NOMO-1 treated with DMSO at 0.1 percent for 48 hours (cell line): ENCODE data around the gene SLC39A6.
"Not testable (repeated sequence)": the region's sequence is repeated elsewhere in the genome, so short reads cannot be mapped to it uniquely, and the experiment has no call there.

ENCODE experiments used
- DNase-seq: peaks from one replicate; lab custom pipeline; 2025; ENCODE audit not compliant: unreplicated experiment; lab: John Stamatoyannopoulos, UW

SLC39A6 gene, protein sequence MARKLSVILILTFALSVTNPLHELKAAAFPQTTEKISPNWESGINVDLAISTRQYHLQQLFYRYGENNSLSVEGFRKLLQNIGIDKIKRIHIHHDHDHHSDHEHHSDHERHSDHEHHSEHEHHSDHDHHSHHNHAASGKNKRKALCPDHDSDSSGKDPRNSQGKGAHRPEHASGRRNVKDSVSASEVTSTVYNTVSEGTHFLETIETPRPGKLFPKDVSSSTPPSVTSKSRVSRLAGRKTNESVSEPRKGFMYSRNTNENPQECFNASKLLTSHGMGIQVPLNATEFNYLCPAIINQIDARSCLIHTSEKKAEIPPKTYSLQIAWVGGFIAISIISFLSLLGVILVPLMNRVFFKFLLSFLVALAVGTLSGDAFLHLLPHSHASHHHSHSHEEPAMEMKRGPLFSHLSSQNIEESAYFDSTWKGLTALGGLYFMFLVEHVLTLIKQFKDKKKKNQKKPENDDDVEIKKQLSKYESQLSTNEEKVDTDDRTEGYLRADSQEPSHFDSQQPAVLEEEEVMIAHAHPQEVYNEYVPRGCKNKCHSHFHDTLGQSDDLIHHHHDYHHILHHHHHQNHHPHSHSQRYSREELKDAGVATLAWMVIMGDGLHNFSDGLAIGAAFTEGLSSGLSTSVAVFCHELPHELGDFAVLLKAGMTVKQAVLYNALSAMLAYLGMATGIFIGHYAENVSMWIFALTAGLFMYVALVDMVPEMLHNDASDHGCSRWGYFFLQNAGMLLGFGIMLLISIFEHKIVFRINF

DNA sequence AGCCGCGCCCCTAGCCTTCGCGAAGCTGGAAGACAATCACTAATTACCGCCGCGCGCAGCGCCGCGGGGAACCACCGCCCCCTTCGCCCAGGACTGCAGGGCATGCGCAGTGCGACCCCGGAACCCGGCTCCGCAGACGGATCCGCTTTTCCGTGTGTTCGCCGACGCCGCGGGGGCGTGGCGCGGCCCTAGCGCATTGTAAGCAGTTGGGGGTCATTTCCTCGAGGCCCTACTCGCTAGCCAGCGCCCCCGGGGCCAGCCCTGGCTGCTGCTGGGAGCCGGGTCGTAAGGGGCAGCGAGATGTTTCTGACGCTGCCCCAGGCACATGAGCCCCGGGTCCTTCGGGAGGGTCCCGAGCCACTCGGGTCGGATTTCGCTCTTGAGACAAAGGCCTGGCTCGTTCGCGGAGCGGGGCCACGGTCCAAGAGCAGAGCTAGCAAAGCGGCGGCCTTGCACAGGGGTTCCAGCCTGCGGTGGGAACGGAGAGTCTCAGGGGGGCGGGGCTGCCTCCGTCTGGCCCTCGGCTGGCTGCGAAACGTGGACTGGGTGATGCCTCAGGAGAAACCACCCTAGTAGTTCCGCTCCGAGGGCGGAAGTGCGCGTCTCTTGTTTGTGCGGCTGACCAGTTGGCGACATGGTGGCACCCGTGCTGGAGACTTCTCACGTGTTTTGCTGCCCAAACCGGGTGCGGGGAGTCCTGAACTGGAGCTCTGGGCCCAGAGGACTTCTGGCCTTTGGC lies at the start of gene SLC39A6, which contains the start of gene ELP2:
SLC39A6 (minus strand) TSS at position 41 of the 739 bp plus-strand sequence. CDS start 2,333 bp downstream, outside the sequence.
ELP2 (plus strand) TSS at position 600 of the 739 bp plus-strand sequence; CDS start at position 635, 35 bp downstream.
- DNase-seq, result peak; percentile 95

DNA sequence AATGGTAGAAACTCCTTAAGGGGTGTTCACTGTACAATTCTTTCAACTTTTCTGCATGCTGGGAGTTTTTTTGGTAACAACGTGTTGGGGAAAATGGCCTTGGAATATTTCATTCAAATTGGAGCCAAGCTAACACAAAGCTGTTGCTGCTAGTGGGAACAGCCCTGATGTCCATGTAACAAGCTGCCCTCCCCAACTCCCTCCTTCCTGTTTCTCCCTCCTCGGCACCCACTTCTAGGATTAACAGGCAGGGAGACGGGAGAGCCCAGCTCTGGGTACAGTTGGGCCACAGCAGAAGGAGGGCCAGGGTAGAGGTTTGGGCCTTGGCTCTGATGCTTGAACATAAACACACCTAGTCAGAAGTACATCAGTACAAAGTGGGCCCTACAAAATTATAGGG lies 48.8 kb upstream of the SLC39A6 start:
- no peak for DNase-seq

DNA sequence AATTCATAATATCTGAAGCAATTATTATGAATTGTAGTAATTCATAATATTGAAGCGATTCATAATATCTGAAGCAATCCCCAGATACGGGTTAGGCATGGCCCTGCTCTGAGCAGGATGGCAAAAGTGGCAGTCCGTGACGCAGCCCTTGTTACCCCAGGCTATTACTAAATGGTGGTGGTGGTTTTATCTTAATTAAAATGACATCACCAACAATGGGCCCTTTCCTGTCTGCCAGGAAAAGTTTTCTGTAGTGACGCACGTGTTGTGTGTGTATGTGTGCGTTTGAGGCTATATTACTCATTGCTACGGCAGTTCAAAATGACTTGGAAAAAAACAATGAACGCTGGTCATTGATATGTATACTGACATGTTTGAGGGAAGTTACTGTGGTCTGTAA lies 47.6 kb upstream of the SLC39A6 start:
- DNase-seq, result no peak

DNA sequence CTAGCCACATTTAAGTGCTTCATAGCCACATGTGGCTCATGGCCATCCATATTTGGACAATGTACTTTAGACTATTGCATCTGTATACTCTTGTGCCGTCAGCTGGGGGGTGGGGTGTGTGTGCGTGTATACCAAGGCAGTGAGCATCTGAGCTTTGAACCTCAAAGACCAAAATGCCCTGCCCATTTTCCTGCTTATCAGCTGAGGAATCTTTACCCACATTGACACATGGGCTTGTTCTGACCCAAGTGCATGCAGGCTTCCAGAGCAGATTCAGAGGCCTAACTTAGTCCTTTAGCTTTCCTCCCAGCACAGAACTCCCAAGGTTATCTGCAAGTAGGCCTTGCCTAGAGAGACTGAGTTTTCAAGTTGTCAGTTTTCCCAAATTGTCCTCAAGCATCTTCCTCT lies 47.0 kb upstream of the SLC39A6 start:
- no peak for DNase-seq

DNA sequence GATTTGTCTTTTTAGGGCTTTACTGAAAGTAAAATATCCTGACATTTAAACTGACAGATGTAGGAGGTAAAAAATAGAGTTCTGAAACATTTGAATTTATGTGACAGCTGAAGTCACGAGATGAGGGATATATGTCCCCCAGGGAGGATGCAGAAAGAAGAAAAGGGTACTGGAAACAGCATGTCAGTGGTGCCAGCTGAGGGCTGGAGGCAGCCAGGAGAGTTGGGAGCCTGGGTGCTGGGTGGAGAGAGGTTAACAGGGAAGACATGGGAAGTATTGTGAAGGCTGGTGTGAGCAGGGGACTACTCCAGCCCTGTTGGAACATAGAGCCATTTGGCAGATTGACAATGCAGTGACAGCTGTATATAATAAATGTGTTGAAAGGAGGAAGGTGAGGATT lies 46.3 kb upstream of the SLC39A6 start:
- DNase-seq, result no peak

DNA sequence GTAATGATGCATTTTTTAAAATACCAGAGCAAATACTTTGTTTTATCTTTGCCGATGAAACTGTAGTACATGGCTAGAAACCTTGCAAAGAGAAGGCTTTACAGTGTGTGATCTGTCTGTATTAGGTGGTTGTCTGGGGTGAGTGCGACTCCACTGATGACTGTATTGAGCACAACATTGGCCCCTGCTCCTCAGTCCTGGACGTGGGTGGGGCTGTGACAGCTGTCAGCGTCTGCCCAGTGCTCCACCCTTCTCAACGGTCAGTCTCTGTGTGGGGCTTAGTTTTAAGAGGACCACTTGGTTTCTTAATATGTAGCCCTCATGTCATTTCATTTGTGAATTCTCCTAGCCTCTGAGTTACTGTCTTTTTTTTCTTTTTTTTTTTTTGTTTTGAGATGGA lies 40.8 kb upstream of the SLC39A6 start:
- DNase-seq, result no peak

DNA sequence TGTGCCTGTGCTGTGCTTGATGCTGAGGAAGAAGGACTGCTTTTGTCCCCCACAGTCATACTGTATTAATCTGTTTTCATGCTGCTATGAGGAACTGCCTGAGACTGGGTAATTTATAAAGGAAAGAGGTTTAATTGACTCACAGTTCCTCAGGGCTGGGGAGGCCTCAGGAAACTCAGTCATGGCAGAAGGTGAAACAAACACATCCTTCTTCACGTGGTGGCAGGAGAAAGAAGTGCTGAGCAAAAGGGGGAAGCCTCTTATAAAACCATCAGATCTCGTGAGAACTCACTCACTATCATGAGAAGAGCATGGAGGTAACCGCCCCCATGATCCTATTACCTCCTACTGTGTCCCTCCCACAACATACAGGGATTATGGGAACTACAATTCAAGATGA lies 39.2 kb upstream of the SLC39A6 start:
- DNase-seq, result not testable (repeated sequence)

DNA sequence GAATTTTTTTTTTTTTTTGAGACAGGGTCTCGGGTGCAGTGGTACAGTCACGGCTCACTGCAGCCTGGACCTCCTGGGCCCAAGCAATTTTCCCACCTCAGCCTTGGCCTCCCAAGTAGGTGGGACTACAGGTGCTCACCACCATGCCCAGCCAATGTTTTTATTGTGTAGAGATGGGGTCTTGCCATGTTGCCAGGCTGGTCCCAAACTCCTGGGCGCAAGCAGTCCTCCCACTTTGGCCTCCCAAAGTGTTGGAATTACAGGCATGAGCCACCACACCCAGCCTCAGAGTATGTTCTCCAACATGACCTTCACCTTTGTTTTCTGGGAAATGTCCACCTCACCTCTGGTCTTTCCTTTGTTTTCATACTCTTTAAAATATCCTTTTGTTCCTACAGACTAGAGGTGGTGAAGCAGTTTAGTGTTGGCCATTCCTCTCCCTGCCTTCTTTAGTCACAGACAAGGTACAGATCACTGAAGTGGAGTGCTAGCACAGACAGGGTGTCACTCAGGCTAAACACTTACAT lies 38.6 kb upstream of the SLC39A6 start:
- DNase-seq, result no peak

DNA sequence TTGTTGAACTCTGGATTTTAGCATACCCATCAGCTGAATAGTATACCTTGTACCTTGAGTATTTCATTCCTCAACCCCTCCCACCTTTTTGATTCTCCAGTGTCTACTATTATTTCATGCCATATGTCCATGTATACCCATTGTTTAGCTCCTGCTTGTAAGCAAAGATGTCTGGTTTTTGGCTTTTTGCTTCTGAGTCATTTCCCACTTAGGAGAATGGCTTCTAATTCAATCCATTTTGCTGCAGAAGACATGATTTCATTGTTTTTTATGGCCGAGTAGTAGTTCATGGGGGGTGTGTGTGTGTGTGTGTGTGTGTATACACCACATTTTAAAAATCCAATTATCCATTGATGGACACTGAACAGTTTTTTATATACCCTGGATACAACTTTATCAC lies 33.8 kb upstream of the SLC39A6 start:
- no peak for DNase-seq

DNA sequence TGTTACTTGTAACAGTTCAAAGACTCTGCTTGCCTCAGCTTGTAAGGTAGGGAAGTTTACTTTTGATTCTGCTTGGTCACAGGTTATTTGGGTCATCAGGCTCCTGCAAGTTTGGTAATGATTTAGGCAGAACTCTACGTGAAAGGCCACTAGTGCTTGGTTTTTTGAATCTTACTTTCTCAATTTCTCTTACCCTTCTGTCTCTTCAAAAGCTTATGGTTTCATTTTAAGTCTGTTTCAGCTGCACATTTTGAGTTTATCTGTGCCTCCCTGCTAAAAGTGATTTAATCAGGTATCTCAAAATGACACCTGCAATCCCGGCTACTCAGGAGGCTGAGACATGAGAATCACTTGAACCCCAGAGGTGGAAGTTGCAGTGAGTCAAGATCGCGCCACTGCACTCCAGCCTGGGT lies 31.8 kb upstream of the SLC39A6 start:
- DNase-seq, result no peak

DNA sequence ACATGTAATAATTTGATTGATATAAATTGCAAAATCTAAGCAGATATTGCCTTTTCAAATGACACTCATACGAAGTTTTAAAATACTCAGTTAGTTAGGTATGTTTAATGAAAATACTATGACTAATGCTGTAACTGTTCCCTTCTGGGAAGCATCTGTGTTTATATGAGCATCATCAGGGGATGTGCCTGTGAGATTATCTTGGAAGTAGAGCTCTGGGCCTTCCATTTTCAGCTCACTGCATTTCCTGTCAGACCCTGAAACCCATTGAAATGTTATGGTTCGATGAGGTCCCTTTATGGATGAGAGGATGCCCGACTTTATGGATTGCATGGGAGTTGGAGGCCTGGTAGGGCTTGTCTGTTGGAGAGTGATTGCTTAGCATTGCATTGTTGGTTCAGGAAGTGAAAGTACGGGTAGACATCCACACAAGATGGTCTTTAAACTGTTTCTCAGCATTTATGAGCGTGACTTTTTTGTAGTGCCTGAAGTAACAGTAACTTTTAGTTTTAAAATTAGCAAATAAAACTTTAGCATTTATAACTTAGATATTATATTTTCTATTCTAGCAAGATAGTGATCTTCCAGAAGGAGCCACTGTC lies 29.2 kb upstream of the SLC39A6 start:
- DNase-seq, result peak; percentile 36

DNA sequence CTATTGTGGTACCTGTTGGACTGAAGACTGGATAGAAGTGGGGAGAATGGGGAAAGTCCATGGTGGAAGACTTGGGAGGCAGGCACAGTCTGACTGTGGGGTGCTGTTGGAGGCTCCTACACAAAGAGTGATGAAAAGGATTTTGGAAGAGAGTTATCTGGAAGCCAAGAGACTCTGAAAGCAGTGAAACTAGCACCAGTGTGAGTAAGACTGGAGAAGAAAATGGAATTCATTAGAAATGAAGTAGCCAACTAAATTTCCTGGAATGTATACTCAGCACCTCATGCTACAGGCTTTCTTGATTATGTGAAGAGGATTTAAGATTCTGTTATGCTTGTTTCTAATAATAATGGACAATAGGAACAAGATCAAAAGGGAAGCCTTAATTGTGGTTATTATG lies 28.3 kb upstream of the SLC39A6 start:
- DNase-seq, result no peak

DNA sequence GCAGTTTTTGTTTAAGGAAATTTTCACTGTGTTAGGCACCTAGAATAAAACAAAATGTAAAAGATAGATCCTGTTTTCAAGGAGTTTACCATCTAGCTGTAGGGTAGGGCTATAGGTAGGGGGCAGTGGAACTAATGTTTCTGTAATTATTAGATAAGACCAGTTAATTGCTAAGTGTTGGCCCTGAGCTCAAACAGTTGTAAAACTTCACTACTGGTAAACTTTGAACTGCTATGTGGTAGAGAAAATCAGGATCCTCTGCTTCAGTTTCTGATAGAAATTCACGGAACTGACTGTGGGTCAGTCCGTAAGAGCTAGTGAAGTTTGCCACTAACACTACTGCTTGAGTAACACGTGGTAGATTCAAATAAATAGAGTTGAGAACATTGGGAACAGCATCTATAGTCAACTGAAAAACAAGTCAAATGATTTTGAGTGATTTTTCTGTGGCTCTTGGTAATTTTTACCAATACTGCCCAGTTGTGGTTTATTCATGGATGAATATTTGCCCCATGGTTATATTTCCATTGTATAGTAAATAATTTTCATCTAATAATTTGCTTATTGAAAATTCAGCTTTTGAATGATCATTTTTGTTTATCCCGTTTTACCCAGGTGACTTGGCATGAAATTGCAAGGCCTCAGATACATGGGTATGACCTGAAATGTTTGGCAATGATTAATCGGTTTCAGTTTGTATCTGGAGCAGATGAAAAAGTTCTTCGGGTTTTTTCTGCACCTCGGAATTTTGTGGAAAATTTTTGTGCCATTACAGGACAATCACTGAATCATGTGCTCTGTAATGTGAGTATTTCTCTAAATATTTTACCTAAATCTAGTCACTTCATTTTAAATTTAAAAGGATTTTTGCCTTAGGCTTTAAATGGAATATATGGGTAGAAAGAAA lies 27.0 kb upstream of the SLC39A6 start:
- no peak for DNase-seq

DNA sequence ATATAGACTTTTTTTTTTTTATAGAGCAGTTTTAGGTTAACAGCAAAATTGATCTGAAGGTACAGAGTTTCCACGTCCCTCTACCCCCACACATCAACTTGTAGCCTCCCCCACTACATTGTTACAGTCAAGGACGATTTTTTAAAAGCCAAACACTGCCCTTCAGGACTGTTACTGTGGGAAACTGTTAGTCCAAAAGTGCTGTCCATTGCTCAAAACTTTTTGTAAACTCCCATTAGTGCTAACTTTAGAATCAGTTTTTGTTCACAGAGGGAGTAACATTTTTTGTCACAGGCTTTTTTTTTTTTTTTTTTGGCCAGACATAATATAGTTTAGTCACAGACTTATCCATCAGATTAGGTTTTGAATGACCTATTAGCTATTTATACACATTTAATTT lies 24.6 kb upstream of the SLC39A6 start:
- DNase-seq, result no peak

DNA sequence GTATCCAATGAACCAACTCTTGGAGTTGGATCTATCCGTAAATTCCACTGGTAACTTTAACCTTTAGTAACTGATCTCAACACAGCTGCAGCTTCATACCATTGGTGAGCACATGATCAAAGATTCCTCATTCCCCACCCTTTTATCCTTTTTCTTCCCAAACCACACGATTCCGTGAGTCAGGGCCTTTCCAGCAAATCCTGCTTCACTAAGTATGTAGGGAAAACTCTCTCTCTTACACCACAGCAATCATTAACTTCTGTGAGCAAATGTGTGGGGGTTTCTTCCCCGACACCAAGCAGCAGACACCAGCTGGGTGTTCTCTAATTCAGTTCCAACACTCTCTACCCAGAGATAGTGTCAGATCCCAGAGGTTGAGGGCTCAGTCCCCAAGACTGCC lies 24.1 kb upstream of the SLC39A6 start:
- no peak for DNase-seq

DNA sequence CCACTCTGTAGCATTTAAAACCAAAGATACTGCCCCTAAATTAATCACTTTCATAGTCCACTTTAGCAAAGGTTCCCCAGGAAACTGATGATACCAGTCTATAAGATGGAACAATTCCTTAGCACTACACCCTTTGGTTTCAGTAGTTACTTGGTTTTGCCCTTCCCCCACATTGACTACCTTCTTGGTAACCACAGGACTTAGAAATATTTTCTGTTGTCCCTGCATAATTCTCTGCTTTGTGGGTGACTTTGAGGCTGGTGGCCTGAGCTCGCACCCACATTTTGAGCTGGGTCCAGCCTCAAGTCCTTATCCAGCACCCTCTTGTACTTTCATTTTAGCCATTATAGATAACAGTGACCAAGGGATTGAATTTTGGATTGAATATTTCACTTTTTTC lies 23.6 kb upstream of the SLC39A6 start:
- DNase-seq, result no peak

DNA sequence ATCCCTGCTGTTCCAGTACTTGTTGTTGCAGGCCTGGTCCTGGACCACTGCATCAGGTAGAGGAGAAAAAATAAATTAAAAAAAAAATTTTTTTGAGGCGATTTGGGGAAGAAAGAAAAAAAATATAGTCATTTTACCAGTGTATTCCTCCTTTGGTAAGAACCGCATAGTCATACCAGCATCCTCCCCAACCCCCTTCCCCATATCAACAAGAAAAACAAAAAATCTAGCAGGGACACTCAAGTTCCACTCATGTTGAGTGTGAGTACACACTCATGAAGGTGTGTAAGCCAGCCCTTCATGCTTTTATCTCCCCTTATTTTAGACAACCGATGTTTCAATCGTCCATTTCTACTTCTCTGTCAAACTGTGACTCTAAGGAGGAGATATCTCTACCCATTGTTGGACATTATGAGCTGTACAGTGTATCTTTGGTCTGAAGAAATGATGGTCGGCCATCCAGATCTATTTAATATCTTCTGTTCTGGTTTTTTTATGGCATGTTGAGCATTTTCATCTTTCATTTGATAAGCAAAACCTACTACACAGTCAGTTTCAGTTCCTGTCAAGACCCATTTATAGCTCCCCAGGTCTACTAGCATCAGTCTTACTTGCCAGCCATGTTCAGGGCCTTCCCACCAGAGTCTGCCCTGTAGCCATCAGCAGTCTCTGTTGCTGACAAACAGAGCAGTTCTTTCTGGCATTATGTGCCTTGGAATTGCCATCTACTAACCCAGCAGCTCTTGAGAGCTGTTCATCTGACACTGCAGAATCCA lies 20.6 kb upstream of the SLC39A6 start:
- DNase-seq, result peak; percentile 18

DNA sequence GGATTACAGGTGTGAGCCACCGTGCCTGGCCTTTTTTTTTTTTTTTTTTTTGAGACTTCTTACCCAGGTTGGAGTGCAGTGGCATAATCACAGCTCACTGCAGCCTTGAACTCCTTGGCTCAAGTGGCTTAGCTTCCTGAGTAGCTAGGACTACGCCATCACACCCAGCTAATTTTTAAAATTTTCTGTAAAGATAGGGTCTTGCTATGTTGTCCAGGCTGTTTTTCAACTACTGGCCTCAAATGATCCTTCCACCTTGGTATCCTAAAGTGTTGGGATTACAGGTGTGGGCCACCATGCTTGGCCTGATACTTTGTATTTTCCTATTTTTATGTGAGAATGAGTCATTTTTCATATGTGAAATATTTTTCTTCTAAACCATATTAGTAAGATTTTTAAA lies 14.3 kb upstream of the SLC39A6 start:
- no peak for DNase-seq

DNA sequence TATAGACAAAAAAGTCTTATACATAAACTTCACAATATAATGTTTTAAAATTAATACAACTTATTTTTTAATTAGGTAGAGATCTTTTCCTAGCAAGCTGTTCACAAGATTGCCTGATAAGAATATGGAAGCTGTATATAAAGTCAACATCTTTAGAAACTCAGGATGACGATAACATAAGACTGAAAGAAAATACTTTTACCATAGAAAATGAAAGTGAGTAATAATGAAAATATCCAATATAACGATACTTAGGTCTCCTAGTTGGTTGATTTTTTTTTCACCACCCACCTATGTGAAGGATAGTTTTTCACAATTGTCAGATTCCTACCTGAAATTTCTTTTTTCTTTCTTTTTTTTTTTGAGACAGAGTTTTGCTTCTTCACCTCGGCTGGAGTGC lies 13.6 kb upstream of the SLC39A6 start:
- DNase-seq, result no peak
